MCF 10A (cell line): ENCODE data around the gene C14orf132. TPM values are rescaled to one million over a fixed set of nuclear protein-coding genes. Genes with fewer than 3 reads are reported as not detected.
A peak's percentile ranks its signal among the peaks of the same experiment; 100 is the strongest.

Source experiments
- BruUV-seq: library from RNA; stranded (reverse); fragments of 400-500 nt; replicated peaks from 2 replicates; lab custom pipeline; 2021; lab: Mats Ljungman, UMichigan
- CTCF ChIA-PET: fragments of 300-600 bp; sonication (Branson Sonifier 250); formaldehyde crosslinking; extraction: SDS; loops from one replicate; lab custom pipeline; 2021; ENCODE audit warnings: antibody characterized with exemption, inconsistent platforms; lab: Yijun Ruan, JAX
- POLR2A ChIA-PET: fragments of 300-600, 350-650 bp; sonication (Branson Sonifier 250); formaldehyde crosslinking; extraction: SDS; loops from one replicate; lab custom pipeline; 2020; ENCODE audit warnings: antibody characterized with exemption, inconsistent platforms; lab: Yijun Ruan, JAX
- DNase-seq: peaks from one replicate; pipeline ENCODE4 v3.0.0-alpha.2; 2018; ENCODE audit not compliant: unreplicated experiment
- H3K27ac Mint-ChIP-seq: one replicate; pipeline ENCODE4 v1.8.0; 2022; ENCODE audit warnings: mild to moderate bottlenecking, low read depth, mixed read lengths; ENCODE audit not compliant: unreplicated experiment
- H3K27me3 Mint-ChIP-seq: one replicate; pipeline ENCODE4 v1.8.0; 2022; ENCODE audit warnings: mixed read lengths; ENCODE audit not compliant: insufficient read depth, unreplicated experiment
- H3K36me3 Mint-ChIP-seq: one replicate; pipeline ENCODE4 v1.8.0; 2022; ENCODE audit warnings: mild to moderate bottlenecking, moderate library complexity, mixed read lengths; ENCODE audit not compliant: insufficient read depth, unreplicated experiment
- H3K4me1 Mint-ChIP-seq: one replicate; pipeline ENCODE4 v1.8.0; 2022; ENCODE audit warnings: mixed read lengths; ENCODE audit not compliant: insufficient read depth, unreplicated experiment
- H3K4me3 Mint-ChIP-seq: one replicate; pipeline ENCODE4 v1.8.0; 2022; ENCODE audit warnings: mild to moderate bottlenecking, moderate library complexity, mixed read lengths; ENCODE audit not compliant: unreplicated experiment
- H3K9me3 Mint-ChIP-seq: one replicate; pipeline ENCODE4 v1.8.0; 2022; ENCODE audit warnings: mixed read lengths; ENCODE audit not compliant: unreplicated experiment
- intact Hi-C: fragments of 100-400 bp; cut with micrococcal nuclease; formaldehyde crosslinking; loops from 2 replicates; pipeline ENCODE4 v1.14.1; 2022
- total RNA-seq: library from RNA; stranded (reverse); gene quantifications from 2 replicates; pipeline ENCODE4 v1.2.3, GENCODE V29; 2022
- TF ChIP-seq, protein P1 (sequence below): fragments of 200-600 bp; IDR thresholded peaks from one replicate; pipeline ENCODE4 v1.8.0; 2022; ENCODE audit warnings: antibody characterized with exemption, mild to moderate bottlenecking; ENCODE audit not compliant: unreplicated experiment

The C14orf132 gene
- total RNA-seq, 1 experiment from 2014 or later, result not detected

- H3K4me1 Mint-ChIP-seq, result peaks cover 10% of the 10 kb centered on the region
- H3K9me3 Mint-ChIP-seq, result peaks cover 19% of the 10 kb centered on the region
- intact Hi-C loops, result no loop called here
- no peaks in the 10 kb centered on the region for H3K36me3 Mint-ChIP-seq
- no peak overlapping the region for H3K27ac Mint-ChIP-seq
- no peak overlapping the region for H3K4me3 Mint-ChIP-seq
- no peak for DNase-seq
- BruUV-seq, result no TSS peak
- TF ChIP-seq, protein P1, sequence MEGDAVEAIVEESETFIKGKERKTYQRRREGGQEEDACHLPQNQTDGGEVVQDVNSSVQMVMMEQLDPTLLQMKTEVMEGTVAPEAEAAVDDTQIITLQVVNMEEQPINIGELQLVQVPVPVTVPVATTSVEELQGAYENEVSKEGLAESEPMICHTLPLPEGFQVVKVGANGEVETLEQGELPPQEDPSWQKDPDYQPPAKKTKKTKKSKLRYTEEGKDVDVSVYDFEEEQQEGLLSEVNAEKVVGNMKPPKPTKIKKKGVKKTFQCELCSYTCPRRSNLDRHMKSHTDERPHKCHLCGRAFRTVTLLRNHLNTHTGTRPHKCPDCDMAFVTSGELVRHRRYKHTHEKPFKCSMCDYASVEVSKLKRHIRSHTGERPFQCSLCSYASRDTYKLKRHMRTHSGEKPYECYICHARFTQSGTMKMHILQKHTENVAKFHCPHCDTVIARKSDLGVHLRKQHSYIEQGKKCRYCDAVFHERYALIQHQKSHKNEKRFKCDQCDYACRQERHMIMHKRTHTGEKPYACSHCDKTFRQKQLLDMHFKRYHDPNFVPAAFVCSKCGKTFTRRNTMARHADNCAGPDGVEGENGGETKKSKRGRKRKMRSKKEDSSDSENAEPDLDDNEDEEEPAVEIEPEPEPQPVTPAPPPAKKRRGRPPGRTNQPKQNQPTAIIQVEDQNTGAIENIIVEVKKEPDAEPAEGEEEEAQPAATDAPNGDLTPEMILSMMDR, result no peak
- POLR2A ChIA-PET, result interaction anchor here (0.6 to 0.7 kb wide), 2 partner anchors 24 to 656 kb away, joined by 3 read pairs; no protein-coding TSS in a partner anchor
- H3K27me3 Mint-ChIP-seq, result no peaks in the 10 kb centered on the region
- CTCF ChIA-PET, result interaction anchor here (0.6 kb wide), 1 partner anchor 91 kb away, joined by 3 read pairs; no protein-coding TSS in a partner anchor
Measured at GRCh38 chr14:96114002-96114401, 74.8 kb downstream of the C14orf132 start.

GRCh38 chr14:96117101-96117897 is 78.1 kb downstream of the C14orf132 start:
- Mint-ChIP-seq H3K9me3 (peaks cover 19% of the 10 kb centered on the region), H3K36me3 (no peaks in the 10 kb centered on the region), H3K27ac (no peak overlapping the region), H3K4me1 (peaks cover 10% of the 10 kb centered on the region), H3K27me3 (no peaks in the 10 kb centered on the region), H3K4me3 (no peak overlapping the region)
- peak; percentile 37 for DNase-seq
- intact Hi-C loops, result no loop called here
- CTCF ChIA-PET, result interaction anchor here (0.5 kb wide), 1 partner anchor 63 kb away, joined by 3 read pairs; no protein-coding TSS in a partner anchor
- no TSS peak for BruUV-seq
- POLR2A ChIA-PET, result interaction anchor here (0.7 to 1.6 kb wide), 2 partner anchors 61 to 255 kb away, joined by 3 to 4 read pairs; no protein-coding TSS in a partner anchor
- TF ChIP-seq, protein P1, result no peak

DNA sequence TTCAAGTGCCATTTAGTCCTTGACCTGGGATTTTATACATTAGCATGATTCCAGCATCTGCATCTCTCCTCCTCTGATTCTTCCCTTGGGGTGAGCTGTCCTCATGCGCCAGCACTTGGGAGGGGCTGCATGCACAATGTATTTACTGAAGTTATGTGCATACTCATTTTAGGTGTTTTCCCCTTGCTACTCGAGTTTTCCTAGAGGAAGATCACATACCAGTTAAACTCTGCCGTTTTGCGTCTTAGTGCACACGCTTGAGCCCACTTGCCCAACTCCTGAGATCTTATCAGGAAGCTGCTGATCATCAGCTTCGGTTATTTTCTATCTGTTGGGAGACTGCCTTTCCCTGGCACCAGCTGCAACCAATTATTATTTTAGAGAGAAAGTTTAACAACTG is 78.8 kb downstream of the C14orf132 start:
- Mint-ChIP-seq H3K27ac (no peak overlapping the region), H3K27me3 (no peaks in the 10 kb centered on the region), H3K4me1 (peaks cover 10% of the 10 kb centered on the region), H3K4me3 (no peak overlapping the region), H3K9me3 (peaks cover 14% of the 10 kb centered on the region), H3K36me3 (no peaks in the 10 kb centered on the region)
- ChIA-PET POLR2A (interaction anchor here (0.6 to 1.6 kb wide), 2 partner anchors 12 to 61 kb away, joined by 3 to 4 read pairs; no protein-coding TSS in a partner anchor), CTCF (interaction anchor here (0.5 kb wide), 1 partner anchor 62 kb away, joined by 3 read pairs; no protein-coding TSS in a partner anchor)
- no TSS peak for BruUV-seq
- TF ChIP-seq, protein P1, result no peak
- intact Hi-C loops, result no loop called here
- DNase-seq, result no peak

GRCh38 chr14:96118391-96118790 is 79.2 kb downstream of the C14orf132 start:
- Mint-ChIP-seq H3K36me3 (no peaks in the 10 kb centered on the region), H3K4me1 (peaks cover 10% of the 10 kb centered on the region), H3K4me3 (no peak overlapping the region), H3K27ac (no peak overlapping the region), H3K27me3 (no peaks in the 10 kb centered on the region), H3K9me3 (peaks cover 10% of the 10 kb centered on the region)
- CTCF ChIA-PET, result no interaction called here
- POLR2A ChIA-PET, result interaction anchor here (0.6 to 1.6 kb wide), 2 partner anchors 12 to 60 kb away, joined by 3 to 4 read pairs; no protein-coding TSS in a partner anchor
- intact Hi-C loops, result no loop called here
- no peak for DNase-seq
- no TSS peak for BruUV-seq
- TF ChIP-seq, protein P1, result no peak
